GM12872 (cell line): ENCODE data around the gene SELENOI.

ENCODE experiments used
- TF ChIP-seq, protein P1 (sequence below): IDR thresholded peaks from 3 replicates; pipeline ENCODE4 v1.5.1; 2011; ENCODE audit warnings: low read depth, mild to moderate bottlenecking, low read length, moderate library complexity; ENCODE audit not compliant: insufficient read depth

The SELENOI gene

DNA sequence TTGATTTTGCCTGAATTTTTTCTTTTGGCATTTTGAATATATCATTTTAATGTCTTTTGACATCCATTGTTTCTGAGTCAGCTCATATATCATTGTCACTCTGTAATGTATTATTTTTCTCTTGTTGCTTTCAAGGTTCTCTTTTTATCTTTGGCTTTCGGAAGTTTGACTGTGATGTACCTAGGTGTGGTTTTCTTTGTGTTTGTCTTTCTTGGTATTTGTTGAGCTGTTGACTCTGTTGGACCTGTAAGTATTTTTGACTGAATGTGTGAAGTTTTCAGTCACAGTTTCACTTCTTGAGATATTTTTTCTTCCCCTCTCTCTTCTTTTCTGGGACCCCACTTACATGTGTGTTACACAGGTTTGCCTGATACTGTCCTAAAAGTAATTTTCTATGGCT, 30.9 kb downstream of the SELENOI start:
- TF ChIP-seq, protein P1, sequence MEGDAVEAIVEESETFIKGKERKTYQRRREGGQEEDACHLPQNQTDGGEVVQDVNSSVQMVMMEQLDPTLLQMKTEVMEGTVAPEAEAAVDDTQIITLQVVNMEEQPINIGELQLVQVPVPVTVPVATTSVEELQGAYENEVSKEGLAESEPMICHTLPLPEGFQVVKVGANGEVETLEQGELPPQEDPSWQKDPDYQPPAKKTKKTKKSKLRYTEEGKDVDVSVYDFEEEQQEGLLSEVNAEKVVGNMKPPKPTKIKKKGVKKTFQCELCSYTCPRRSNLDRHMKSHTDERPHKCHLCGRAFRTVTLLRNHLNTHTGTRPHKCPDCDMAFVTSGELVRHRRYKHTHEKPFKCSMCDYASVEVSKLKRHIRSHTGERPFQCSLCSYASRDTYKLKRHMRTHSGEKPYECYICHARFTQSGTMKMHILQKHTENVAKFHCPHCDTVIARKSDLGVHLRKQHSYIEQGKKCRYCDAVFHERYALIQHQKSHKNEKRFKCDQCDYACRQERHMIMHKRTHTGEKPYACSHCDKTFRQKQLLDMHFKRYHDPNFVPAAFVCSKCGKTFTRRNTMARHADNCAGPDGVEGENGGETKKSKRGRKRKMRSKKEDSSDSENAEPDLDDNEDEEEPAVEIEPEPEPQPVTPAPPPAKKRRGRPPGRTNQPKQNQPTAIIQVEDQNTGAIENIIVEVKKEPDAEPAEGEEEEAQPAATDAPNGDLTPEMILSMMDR: no peak

DNA sequence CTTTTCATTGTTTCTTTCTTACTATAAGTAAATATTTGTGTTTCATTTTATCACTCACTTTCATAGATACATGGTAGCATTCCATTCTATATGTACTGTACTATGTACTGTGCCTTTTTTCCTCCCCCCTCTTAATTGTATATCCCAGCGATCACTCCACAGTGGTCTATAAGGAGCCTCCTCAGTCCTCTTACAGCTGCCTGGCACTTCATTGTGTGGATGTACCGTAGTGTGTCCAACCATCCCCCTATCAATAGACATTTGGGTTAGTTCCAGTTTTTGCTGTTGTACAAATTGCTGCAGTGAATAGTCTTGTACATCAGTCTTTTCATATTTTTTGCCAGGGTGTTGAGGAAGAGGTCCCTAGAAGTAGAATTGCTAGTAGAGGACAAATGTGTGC, 34.3 kb downstream of the SELENOI start:
- TF ChIP-seq, protein P1: no peak

DNA sequence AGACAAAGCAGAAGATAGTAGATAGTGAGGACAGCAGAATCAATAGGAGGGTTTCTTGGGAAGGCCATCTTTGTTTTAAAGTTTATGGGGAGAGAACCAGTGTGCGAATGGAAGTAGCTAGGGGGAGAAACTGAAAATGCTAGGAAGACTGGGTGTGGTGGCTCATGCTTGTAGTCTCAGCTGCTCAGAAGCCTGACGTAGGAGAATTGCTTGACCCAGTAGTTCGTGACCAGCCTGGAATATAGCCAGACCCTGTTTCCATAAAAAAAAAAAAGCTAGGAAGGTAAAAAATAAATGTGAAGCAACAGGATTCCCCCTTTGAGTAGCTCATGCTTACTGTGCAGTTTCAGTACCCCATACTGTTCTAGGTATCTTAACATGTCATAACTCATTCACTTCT, 36.6 kb downstream of the SELENOI start:
- TF ChIP-seq, protein P1: no peak

DNA sequence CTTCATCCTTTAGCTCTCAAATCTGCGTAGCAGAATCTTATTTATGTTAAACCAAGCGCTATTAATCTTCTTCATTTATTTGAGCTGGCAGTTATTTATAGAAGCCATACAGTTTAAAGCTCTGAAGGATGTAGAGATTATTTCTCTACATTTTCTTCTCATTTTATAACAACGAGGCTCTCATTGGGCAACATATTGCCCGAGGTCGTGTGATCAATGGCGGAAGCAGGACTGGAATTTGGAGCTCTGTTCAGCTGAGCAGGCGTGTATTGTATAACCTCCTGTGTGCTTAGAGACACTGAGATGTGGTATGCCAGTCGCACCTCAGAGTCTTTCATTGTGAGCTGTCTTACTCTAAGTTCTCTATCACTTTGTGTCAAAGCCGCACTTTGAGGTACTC, 38.2 kb downstream of the SELENOI start:
- TF ChIP-seq, protein P1: no peak

DNA sequence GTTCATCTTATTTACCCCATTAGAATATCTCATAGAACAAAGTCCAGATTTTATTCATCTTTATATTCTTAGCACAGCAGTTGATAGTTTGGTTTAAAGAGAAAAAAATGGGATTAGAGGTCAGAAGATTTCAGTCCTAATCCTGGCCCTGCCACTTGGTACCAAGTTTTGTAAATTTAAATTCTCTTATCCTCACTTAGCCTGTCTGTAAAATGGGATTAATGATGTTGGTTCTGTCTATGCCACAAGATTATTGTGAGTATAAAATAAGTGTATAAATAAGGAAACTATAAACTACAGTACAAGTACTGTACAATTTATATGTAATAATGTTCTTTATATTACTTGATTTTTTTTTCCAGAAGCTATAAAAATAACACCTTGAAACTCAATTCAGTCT, 38.7 kb downstream of the SELENOI start:
- TF ChIP-seq, protein P1: no peak

DNA sequence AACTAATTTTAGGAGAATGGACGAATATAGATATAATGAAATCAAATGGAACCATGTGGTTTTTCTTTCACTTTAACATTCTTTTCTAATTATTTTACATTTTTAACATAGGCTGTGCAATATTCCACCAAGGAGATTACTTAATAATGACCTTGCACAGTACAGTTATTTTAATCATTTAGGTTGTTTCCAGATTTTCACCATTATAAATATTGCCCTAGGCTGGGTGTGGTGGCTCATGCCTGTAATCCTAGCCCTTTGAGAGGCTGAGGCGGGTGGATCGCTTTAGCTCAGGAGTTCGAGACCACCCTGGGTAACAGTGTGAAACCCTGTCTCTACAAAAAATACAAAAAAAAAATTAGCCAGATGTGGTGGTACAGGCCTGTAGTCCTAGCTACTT, 41.2 kb downstream of the SELENOI start:
- TF ChIP-seq, protein P1: no peak

DNA sequence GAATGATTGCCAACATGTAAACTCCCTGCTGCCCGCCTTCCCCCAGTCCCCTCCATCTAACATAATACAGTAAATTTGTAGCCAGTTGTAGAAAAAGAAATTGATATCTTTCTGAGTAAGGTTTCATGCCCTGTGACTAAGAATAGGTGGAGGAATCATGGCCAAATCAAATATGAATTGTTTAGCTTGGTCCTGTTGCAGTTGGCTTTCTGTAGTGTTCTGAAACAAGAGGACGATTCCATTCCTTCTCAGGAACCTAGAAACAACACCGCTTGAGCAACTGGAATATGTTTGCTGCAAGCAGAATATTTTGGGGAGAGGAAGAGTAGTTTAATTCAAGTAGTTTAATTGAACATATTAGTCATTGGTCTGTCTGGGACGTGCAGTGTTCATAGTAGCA, 48.8 kb downstream of the SELENOI start:
- TF ChIP-seq, protein P1: no peak

DNA sequence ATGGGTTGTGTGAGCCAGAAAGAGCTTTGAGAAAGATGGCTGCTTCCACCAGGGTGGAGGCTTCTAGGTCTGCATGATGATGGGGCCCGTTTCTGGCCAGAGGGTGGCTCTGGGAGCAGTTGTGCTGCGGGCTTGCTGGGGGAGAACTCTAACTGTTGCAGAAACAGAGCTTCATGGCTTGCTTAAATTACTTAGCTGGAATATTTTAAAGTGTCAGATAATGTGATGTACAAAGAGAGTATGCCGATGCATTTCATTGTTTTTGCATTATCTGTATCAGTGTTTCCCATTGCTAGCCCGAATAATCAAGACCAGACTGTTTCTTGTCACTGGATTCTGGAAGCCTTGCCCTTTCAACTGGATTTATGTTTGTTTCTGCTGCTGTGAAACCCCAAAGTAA, 49.5 kb downstream of the SELENOI start:
- TF ChIP-seq, protein P1: no peak
